ENCODE measurements around the gene PSMC5. TPM values are rescaled to one million over a fixed set of nuclear protein-coding genes. Genes with fewer than 3 reads are reported as not detected.
A peak's percentile ranks its signal among the peaks of the same experiment; 100 is the strongest.

Gene PSMC5
- total and polyA plus RNA-seq, 10 of the 15 experiments (the other 5 are each of a cell fraction or from before 2014, with no cell fraction given): 55.0 to 266 (median 148) TPM

GRCh38 chr17:63830278-63830677 lies 3.0 kb downstream of the PSMC5 start:
- ChIA-PET RAD21 (ENCODE audit: unreplicated experiment) (interaction anchor here (1.4 kb wide), 1 partner anchor 9 kb away, joined by 3 read pairs; no protein-coding TSS in a partner anchor), SMC1A (ENCODE audit: uncharacterized antibody, unreplicated experiment) (interaction anchor here (0.9 kb wide), 1 partner anchor 12 kb away, joined by 3 read pairs; no protein-coding TSS in a partner anchor), CTCF (interaction anchor here (0.5 to 1.7 kb wide), 7 partner anchors 10 to 405 kb away, joined by 3 to 7 read pairs (median 4); no protein-coding TSS in a partner anchor), POLR2A (interaction anchor here (0.7 to 2.8 kb wide), 4 partner anchors 10 to 132 kb away, joined by 3 to 16 read pairs (median 7); no protein-coding TSS in a partner anchor)
- H3K4me1 ChIP-seq (ENCODE audit: control insufficient read depth, insufficient read depth, low read length): peaks cover 16% of the 10 kb centered on the region
- WGBS (ENCODE audit: insufficient coverage, insufficient replicate concordance, low lambda C conversion rate, missing lambda C conversion rate): 98% methylated on average over 5 of the region's 5 CpGs
- peaks cover 24 to 46% of the 10 kb centered on the region in 2 experiments for H3K36me3 ChIP-seq (ENCODE audit: control insufficient read depth in 2 of 2, insufficient read depth in 2 of 2, low read length in 1 of 2)
- no peak overlapping the region for H2AFZ ChIP-seq (ENCODE audit: control insufficient read depth, low read depth, low read length)
- H3K79me2 ChIP-seq (ENCODE audit: control insufficient read depth, insufficient read depth, low read length): peaks cover 46% of the 10 kb centered on the region
- DNase-seq (ENCODE audit: low read depth, low spot score) (no peak), FAIRE-seq (no peak), ATAC-seq (no peak)
- no peak overlapping the region for H3K9ac ChIP-seq (ENCODE audit: control insufficient read depth, insufficient read depth, low read length)
- H3K4me3 ChIP-seq: no peak overlapping the region
- in situ Hi-C loops (cut with MboI): loop anchor here (25.0 kb wide), 1 partner anchor 393 kb away; the partner anchor contains the start of gene CYB561
- TF ChIP-seq USF1 (IDR thresholded peaks at IDR 0.05; ENCODE audit: borderline replicate concordance, extremely low read length, insufficient read depth, low read depth, low read length) (no peak), RB1 (IDR thresholded peaks at IDR 0.05; ENCODE audit: borderline replicate concordance) (no peak), POLR2A (IDR thresholded peaks at IDR 0.05; ENCODE audit: low read depth, low read length) (peak; percentile 52)
- BruUV-seq (replicated peaks): no TSS peak
- H3K27me3 ChIP-seq (replicated peaks in 1 of 2; ENCODE audit: control insufficient read depth in 2 of 2, insufficient read depth in 2 of 2, low read length in 1 of 2): no peaks in the 10 kb centered on the region
- H4K20me1 ChIP-seq (ENCODE audit: control insufficient read depth, insufficient read depth): no peaks in the 10 kb centered on the region
- intact Hi-C loops (cut with micrococcal nuclease; ENCODE audit: unreplicated experiment): no loop called here
- no peaks in the 10 kb centered on the region for H3K9me3 ChIP-seq (replicated peaks; ENCODE audit: control insufficient read depth, insufficient read depth, low read length)
- H3K4me2 ChIP-seq (ENCODE audit: control insufficient read depth, insufficient read depth): no peak overlapping the region
- no peak overlapping the region for H3K27ac ChIP-seq (ENCODE audit: control insufficient read depth, insufficient read depth)

GRCh38 chr17:63830904-63831491 lies 3.8 kb downstream of the PSMC5 start:
- Histone ChIP-seq H3K9me3 (replicated peaks; ENCODE audit: control insufficient read depth, insufficient read depth, low read length) (no peaks in the 10 kb centered on the region), H3K9ac (ENCODE audit: control insufficient read depth, insufficient read depth, low read length) (no peak overlapping the region), H3K4me2 (ENCODE audit: control insufficient read depth, insufficient read depth) (no peak overlapping the region), H3K4me3 (no peak overlapping the region), H3K27me3 (replicated peaks in 1 of 2; ENCODE audit: control insufficient read depth in 2 of 2, insufficient read depth in 2 of 2, low read length in 1 of 2) (no peaks in the 10 kb centered on the region), H3K27ac (ENCODE audit: control insufficient read depth, insufficient read depth) (no peak overlapping the region), H3K4me1 (ENCODE audit: control insufficient read depth, insufficient read depth, low read length) (peaks cover 10% of the 10 kb centered on the region), H4K20me1 (ENCODE audit: control insufficient read depth, insufficient read depth) (no peaks in the 10 kb centered on the region), H2AFZ (ENCODE audit: control insufficient read depth, low read depth, low read length) (no peak overlapping the region), H3K36me3 (ENCODE audit: control insufficient read depth in 2 of 2, insufficient read depth in 2 of 2, low read length in 1 of 2) (peaks cover 31 to 48% of the 10 kb centered on the region in 2 experiments), H3K79me2 (ENCODE audit: control insufficient read depth, insufficient read depth, low read length) (peaks cover 39% of the 10 kb centered on the region)
- ChIA-PET POLR2A (interaction anchor here (0.8 kb wide), 1 partner anchor 12 kb away, joined by 8 read pairs; no protein-coding TSS in a partner anchor), SMC1A (ENCODE audit: uncharacterized antibody, unreplicated experiment) (no interaction called here), RAD21 (ENCODE audit: unreplicated experiment) (no interaction called here), CTCF (interaction anchor here (0.6 to 1.7 kb wide), 4 partner anchors 9 to 134 kb away, joined by 3 to 7 read pairs (median 4); no protein-coding TSS in a partner anchor)
- FAIRE-seq: no peak
- intact Hi-C loops (cut with micrococcal nuclease; ENCODE audit: unreplicated experiment): no loop called here
- WGBS (ENCODE audit: insufficient coverage, insufficient replicate concordance, low lambda C conversion rate, missing lambda C conversion rate): 91% methylated on average over 15 of the region's 15 CpGs
- in situ Hi-C loops (cut with MboI): loop anchor here (25.0 kb wide), 1 partner anchor 394 kb away; the partner anchor contains the start of gene CYB561
- no peak for ATAC-seq
- DNase-seq (ENCODE audit: low read depth, low spot score): no peak
- BruUV-seq (replicated peaks): no TSS peak
- no peak for TF ChIP-seq NKRF (conservative IDR thresholded peaks at IDR 0.05)
- TF ChIP-seq HDGF (IDR thresholded peaks at IDR 0.05): no peak
- TF ChIP-seq SMAD5 (IDR thresholded peaks at IDR 0.05; ENCODE audit: low read depth): no peak
- TF ChIP-seq NFXL1 (IDR thresholded peaks at IDR 0.05; ENCODE audit: borderline replicate concordance): no peak
- no peak for TF ChIP-seq ZNF274 (IDR thresholded peaks at IDR 0.05; ENCODE audit: insufficient read depth, insufficient read length)
- TF ChIP-seq ELK1 (IDR thresholded peaks at IDR 0.05; ENCODE audit: low read depth, low read length): no peak
- no peak for TF ChIP-seq PML (IDR thresholded peaks at IDR 0.05; ENCODE audit: low read length)
- TF ChIP-seq KDM1A (IDR thresholded peaks at IDR 0.05; ENCODE audit: borderline replicate concordance): no peak
- TF ChIP-seq KAT2A (conservative IDR thresholded peaks at IDR 0.05; ENCODE audit: control insufficient read depth, low read depth, low read length): no peak
- no peak for TF ChIP-seq EP300 (IDR thresholded peaks at IDR 0.05; ENCODE audit: borderline replicate concordance in 1 of 2, control insufficient read depth in 1 of 2, low read depth in 2 of 2, low read length in 2 of 2)
